Measurements from ENCODE around the gene NTN1. TPM values are rescaled to one million over a fixed set of nuclear protein-coding genes. Genes with fewer than 3 reads are reported as not detected.

The NTN1 gene
- total and polyA plus RNA-seq, 2 experiments from 2014 or later = 0.42 to 2.1 TPM

DNA sequence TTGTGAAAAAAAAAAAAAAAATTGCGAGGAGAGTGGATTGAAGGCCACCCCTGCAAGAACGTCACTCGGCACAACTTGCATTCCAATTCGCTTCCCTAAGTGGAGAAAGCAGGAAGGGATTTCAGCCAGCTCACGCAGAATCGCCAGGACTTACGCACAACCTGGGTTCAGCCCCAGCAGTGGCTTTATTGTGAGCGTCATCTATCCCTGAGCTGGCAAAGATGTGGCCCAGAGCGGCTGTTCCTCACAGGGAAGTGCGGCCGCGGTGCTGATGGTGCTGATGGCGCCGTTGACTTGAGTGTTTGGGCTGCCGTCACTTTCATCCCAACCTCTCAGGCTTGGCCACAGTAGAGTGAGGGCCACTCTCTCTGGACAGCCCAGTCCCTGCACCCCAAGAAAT, 197.6 kb downstream of the NTN1 start:
- DNase-seq (ENCODE audit: low spot score) = no peak
- H3K79me2 ChIP-seq = no peaks in the 10 kb centered on the region
- no peak for TF ChIP-seq EZH2phosphoT487 (IDR thresholded peaks at IDR 0.05; ENCODE audit: low read depth, severe bottlenecking, unreplicated experiment)
- TF ChIP-seq, protein P1, sequence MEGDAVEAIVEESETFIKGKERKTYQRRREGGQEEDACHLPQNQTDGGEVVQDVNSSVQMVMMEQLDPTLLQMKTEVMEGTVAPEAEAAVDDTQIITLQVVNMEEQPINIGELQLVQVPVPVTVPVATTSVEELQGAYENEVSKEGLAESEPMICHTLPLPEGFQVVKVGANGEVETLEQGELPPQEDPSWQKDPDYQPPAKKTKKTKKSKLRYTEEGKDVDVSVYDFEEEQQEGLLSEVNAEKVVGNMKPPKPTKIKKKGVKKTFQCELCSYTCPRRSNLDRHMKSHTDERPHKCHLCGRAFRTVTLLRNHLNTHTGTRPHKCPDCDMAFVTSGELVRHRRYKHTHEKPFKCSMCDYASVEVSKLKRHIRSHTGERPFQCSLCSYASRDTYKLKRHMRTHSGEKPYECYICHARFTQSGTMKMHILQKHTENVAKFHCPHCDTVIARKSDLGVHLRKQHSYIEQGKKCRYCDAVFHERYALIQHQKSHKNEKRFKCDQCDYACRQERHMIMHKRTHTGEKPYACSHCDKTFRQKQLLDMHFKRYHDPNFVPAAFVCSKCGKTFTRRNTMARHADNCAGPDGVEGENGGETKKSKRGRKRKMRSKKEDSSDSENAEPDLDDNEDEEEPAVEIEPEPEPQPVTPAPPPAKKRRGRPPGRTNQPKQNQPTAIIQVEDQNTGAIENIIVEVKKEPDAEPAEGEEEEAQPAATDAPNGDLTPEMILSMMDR (IDR thresholded peaks at IDR 0.05; ENCODE audit: poor library complexity) = no peak
- TF ChIP-seq EZH2 (IDR thresholded peaks at IDR 0.05; ENCODE audit: borderline replicate concordance) = no peak

DNA sequence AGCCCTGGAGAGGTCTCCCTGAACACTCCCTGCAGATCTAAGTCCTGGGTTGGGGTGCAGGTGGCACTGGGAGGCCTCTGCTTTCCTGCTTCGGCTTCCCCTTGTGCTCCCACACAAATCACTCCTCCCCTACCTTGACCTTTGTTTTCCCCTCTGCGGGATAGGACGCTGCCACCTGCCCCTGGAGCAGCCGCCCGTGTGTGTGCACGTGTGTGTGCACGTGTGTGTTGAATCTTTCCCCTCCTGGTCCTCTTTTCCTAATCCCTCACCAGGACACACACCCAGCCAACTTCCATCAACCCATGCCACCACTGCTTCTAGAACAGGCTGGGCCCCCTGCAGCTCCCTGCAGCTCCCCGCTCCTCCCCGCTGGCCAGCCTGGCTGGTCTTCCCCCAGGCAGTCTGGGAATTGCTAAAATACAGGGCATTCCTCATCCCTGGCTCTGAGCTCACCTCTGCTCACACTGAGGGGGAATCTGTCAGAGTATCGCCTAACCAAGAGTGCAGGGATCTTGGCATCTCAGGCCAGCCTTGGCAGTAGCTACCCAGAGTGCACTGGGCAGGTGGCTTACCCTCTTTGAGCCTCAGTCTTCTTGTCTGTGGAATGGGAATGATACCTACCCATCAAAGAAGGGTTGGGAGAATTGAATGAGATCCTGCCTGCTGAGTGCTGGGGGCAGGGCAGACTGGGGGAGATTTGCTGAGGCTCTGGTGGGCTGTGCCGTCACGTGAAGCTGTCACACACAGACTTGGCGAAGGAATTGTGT, 198.5 kb downstream of the NTN1 start:
- WGBS (ENCODE audit: low lambda C conversion rate, missing lambda C conversion rate) = 91% methylated on average over 13 of the region's 13 CpGs
- H3K4me1 ChIP-seq (ENCODE audit: insufficient read depth) = peaks cover 13% of the 10 kb centered on the region

More for the DNA sequence above, 197.6 kb downstream of the NTN1 start:
- Histone ChIP-seq H3K36me3 (replicated peaks; ENCODE audit: insufficient read depth, low read depth) (no peaks in the 10 kb centered on the region), H2AFZ (no peak overlapping the region), H3K27ac (no peak overlapping the region), H3K4me1 (ENCODE audit: insufficient read depth) (peaks cover 13% of the 10 kb centered on the region), H3K4me3 (no peak overlapping the region), H3K4me2 (no peak overlapping the region), H4K20me1 (ENCODE audit: insufficient read depth, poor library complexity, severe bottlenecking) (no peaks in the 10 kb centered on the region), H3K9me3 (ENCODE audit: low read depth) (peaks cover 12% of the 10 kb centered on the region), H3K27me3 (no peaks in the 10 kb centered on the region), H3K9me2 (replicated peaks; ENCODE audit: insufficient read depth) (no peaks in the 10 kb centered on the region)
- 94% methylated on average over 15 of the region's 15 CpGs for WGBS (ENCODE audit: low lambda C conversion rate, missing lambda C conversion rate)

DNA sequence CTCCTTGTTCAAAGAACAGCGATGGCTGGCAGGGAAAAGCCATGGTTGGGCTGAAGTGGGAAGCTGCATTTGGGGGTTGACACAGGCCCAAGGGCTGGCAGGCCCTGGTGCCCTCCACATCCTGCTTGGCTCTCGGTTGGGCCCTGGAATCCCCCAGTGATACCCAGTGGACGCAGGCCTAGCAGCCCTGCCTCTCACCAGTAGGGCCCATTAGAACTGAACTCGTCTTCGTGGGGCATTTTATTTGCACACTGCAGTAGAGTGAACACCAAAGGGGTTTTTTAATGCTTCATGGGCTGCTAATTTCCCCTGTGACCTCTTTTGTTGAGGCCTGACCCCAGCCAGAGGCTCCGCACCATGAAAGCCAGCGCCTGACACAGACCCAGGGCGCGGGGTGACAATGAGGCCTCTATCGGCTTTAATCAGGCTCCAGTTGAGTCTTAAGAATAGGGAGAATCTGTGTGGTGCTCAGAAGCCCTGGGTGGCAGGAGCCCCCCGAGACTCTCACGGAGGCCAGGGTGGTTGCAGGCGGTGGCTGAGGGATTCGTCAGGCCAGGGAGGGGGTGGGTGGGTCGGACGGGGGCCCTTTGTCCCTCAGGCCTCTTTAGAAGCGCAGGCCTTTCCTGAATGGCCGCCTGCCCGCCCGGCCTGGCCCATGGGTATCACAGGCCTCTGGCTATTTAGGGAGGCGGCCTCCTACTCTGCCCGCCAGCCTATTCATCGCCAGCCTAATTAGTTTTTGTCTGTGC, 199.3 kb downstream of the NTN1 start:
- no peaks in the 10 kb centered on the region for H3K36me3 ChIP-seq (replicated peaks; ENCODE audit: insufficient read depth, low read depth)
- no peak overlapping the region for H3K4me3 ChIP-seq
- H3K79me2 ChIP-seq = no peaks in the 10 kb centered on the region
- TF ChIP-seq EZH2 (IDR thresholded peaks at IDR 0.05; ENCODE audit: borderline replicate concordance) (no peak), EZH2phosphoT487 (IDR thresholded peaks at IDR 0.05; ENCODE audit: low read depth, severe bottlenecking, unreplicated experiment) (no peak)
- TF ChIP-seq, protein P1 (IDR thresholded peaks at IDR 0.05; ENCODE audit: poor library complexity) = no peak
- H3K4me2 ChIP-seq = no peak overlapping the region
- H3K27me3 ChIP-seq = no peaks in the 10 kb centered on the region
- no peak overlapping the region for H2AFZ ChIP-seq
- peaks cover 13% of the 10 kb centered on the region for H3K4me1 ChIP-seq (ENCODE audit: insufficient read depth)
- H3K9me2 ChIP-seq (replicated peaks; ENCODE audit: insufficient read depth) = no peaks in the 10 kb centered on the region
- H3K9me3 ChIP-seq (ENCODE audit: low read depth) = peaks cover 9% of the 10 kb centered on the region
- WGBS (ENCODE audit: low lambda C conversion rate, missing lambda C conversion rate) = 91% methylated on average over 18 of the region's 23 CpGs
- H3K27ac ChIP-seq = no peak overlapping the region
- H4K20me1 ChIP-seq (ENCODE audit: insufficient read depth, poor library complexity, severe bottlenecking) = no peaks in the 10 kb centered on the region
- no peak for DNase-seq (ENCODE audit: low spot score)

More for the DNA sequence above, 198.5 kb downstream of the NTN1 start:
- Histone ChIP-seq H3K4me3 (no peak overlapping the region), H3K27ac (no peak overlapping the region), H3K9me2 (replicated peaks; ENCODE audit: insufficient read depth) (no peaks in the 10 kb centered on the region), H3K36me3 (replicated peaks; ENCODE audit: insufficient read depth, low read depth) (no peaks in the 10 kb centered on the region), H4K20me1 (ENCODE audit: insufficient read depth, poor library complexity, severe bottlenecking) (no peaks in the 10 kb centered on the region), H3K27me3 (no peaks in the 10 kb centered on the region), H3K9me3 (ENCODE audit: low read depth) (peaks cover 12% of the 10 kb centered on the region), H2AFZ (no peak overlapping the region), H3K4me2 (no peak overlapping the region), H3K79me2 (no peaks in the 10 kb centered on the region)
- no peak for DNase-seq (ENCODE audit: low spot score)
- TF ChIP-seq EZH2phosphoT487 (IDR thresholded peaks at IDR 0.05; ENCODE audit: low read depth, severe bottlenecking, unreplicated experiment) = no peak
- TF ChIP-seq, protein P1 (IDR thresholded peaks at IDR 0.05; ENCODE audit: poor library complexity) = no peak

Measured in hepatocyte (in vitro differentiated cells).